ENCODE measurements around the gene PTPRK.

The PTPRK gene

DNA sequence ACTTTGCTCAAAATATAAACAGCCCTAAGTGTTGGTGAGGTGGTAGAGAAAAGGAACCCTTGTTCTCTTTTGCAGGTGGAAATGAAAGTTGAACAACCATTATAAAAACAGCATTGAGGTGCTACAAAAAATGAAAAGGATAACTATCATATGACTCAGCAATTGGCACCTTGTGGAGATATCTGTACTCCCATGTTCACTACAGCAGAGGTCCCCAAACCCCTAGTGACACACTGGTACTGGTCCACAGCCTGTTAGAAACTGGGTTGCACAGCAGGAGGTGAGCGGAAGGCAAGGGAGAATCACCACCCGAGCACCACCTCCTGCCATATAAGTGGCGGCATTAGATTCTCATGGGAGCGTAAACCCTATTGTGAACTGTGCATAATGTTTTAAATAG is 352.2 kb downstream of the PTPRK start:
- H3K27ac ChIP-seq, result no peak overlapping the region
- TF ChIP-seq, protein P1, sequence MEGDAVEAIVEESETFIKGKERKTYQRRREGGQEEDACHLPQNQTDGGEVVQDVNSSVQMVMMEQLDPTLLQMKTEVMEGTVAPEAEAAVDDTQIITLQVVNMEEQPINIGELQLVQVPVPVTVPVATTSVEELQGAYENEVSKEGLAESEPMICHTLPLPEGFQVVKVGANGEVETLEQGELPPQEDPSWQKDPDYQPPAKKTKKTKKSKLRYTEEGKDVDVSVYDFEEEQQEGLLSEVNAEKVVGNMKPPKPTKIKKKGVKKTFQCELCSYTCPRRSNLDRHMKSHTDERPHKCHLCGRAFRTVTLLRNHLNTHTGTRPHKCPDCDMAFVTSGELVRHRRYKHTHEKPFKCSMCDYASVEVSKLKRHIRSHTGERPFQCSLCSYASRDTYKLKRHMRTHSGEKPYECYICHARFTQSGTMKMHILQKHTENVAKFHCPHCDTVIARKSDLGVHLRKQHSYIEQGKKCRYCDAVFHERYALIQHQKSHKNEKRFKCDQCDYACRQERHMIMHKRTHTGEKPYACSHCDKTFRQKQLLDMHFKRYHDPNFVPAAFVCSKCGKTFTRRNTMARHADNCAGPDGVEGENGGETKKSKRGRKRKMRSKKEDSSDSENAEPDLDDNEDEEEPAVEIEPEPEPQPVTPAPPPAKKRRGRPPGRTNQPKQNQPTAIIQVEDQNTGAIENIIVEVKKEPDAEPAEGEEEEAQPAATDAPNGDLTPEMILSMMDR (conservative IDR thresholded peaks at IDR 0.05), result no peak
- TF ChIP-seq ZFX (IDR thresholded peaks at IDR 0.05), result no peak

DNA sequence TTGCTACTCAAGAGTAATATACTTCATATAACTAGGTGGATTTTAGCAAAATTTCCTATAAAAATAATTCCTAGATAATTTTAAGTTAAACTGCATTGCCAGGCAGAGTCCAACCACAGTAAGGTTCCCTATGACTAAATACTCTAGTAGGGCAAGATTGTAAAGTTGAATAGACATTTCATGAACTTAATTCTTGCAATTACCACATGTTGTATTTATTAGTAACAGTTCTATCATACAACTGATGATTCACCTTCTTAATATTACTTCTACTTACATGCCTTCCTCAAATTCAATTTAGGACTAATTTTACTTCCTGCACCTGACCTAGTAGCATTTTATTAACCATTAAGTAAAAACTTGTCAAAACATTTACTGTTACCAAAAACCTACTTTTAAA is 352.8 kb downstream of the PTPRK start:
- TF ChIP-seq ZFX (IDR thresholded peaks at IDR 0.05), result no peak
- TF ChIP-seq, protein P1 (conservative IDR thresholded peaks at IDR 0.05), result no peak
- no peak overlapping the region for H3K27ac ChIP-seq

DNA sequence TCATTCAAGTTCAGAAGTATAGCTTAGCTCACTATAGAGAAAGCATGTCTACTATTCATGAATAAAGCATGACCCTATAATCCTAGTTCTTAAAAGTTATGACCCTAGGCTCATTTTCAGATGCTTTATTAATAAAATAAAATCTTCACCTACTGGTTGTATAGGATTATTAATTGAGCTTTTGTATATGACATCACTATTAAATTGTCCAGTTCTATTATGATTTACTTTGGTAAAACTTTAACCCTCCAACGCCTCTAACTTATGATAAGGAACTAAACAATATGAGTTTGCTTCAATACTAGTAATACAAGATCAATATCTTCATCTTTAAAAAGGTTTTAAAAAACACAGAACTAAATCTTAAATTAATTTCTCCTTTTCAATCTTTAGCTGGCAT is 356.1 kb downstream of the PTPRK start:
- H3K27ac ChIP-seq, result no peak overlapping the region
- TF ChIP-seq ZFX (IDR thresholded peaks at IDR 0.05), result no peak
- TF ChIP-seq, protein P1 (conservative IDR thresholded peaks at IDR 0.05), result no peak

DNA sequence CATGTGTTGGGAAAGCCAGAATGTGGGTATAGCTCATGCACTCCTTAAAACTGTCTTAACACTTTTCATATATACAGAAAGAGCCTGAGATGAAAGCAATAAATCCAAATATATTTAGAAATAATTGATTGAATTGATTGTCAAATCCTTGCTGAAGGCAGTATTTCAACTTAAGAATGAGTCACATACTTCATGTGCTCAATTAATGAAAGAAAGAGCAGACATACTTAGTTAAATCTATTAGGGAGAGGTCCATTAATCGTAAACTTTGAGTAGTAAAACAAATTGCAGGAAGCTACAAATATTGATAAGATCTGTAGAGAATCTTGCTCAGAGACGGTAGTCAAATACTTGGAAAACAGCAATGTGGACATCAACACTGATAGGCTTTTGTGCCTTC is 358.0 kb downstream of the PTPRK start:
- H3K27ac ChIP-seq, result no peak overlapping the region
- TF ChIP-seq, protein P1 (conservative IDR thresholded peaks at IDR 0.05), result no peak
- no peak for TF ChIP-seq ZFX (IDR thresholded peaks at IDR 0.05)

DNA sequence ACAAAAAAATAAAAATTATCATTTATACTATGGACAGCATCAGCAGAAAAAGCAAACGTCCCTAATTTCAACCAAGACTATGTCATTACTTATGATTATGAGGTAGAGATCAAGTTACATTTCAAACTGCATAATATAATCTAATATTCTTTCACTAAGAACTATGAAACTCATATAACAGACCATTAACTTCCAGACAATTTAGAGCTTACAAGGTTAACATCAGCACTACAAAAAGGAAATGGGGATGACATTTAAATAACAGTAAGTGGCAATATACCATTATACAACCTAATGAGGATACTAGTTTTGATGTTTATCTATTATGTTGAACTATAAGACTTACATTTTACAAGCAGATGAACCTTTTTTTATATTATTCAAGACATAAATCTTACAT is 358.6 kb downstream of the PTPRK start:
- no peak for TF ChIP-seq ZFX (IDR thresholded peaks at IDR 0.05)
- TF ChIP-seq, protein P1 (conservative IDR thresholded peaks at IDR 0.05), result no peak
- H3K27ac ChIP-seq, result no peak overlapping the region

DNA sequence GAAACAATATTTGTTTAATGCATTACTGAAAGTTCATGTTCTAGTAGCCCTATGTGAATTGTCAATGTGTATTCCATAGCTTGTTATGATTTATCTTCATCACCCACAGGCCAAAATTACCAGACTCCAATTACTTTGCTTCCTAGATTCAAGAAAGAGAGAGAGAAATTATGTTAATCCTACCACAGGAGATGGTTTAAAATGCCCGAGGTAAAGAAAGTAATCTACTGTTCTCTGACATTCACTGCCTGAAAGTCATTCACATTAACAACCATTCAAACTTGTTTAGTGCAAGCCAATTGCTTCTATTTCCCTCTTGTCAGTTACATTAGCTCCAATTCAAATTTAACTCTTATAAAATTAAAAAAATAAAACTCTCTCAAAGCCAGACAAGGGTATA is 359.1 kb downstream of the PTPRK start:
- TF ChIP-seq, protein P1 (conservative IDR thresholded peaks at IDR 0.05), result no peak
- no peak for TF ChIP-seq ZFX (IDR thresholded peaks at IDR 0.05)
- no peak overlapping the region for H3K27ac ChIP-seq

DNA sequence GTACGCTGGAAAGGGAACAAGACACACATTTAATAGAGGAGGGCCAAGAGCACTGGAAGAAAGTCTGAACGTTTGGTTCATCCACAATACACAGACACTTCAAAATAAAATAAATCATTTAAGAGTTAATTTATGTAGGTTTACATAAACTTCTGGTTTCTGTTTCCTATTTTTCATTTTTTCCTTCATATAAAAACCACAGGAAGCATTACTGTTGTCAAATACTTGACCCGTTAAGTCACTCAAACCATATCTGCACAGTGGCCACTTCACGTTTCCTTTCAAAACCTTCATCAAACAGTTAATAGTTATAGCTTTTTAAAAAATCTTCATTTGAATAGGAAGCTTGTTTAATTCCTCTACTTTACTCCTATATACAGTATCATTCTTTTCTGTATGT is 361.9 kb downstream of the PTPRK start:
- H3K27ac ChIP-seq, result no peak overlapping the region
- TF ChIP-seq, protein P1 (conservative IDR thresholded peaks at IDR 0.05), result no peak
- TF ChIP-seq ZFX (IDR thresholded peaks at IDR 0.05), result no peak
